ACC112 (cell line): ENCODE measurements around the gene RPIA.
"Not testable (repeated sequence)": the region's sequence is repeated elsewhere in the genome, so short reads cannot be mapped to it uniquely, and the experiment has no call there.

Experiments used
- H2AFZ ChIP-seq: fragments of 200-600 bp; sonication (generic); one replicate; pipeline ENCODE4 v1.6.0; 2017; ENCODE audit warnings: antibody characterized with exemption, low read length; ENCODE audit not compliant: unreplicated experiment
- H3K27ac ChIP-seq: fragments of 200-600 bp; sonication (generic); 2 replicates; pipeline ENCODE4 v1.5.1; 2014; ENCODE audit warnings: low read depth, mild to moderate bottlenecking, antibody characterized with exemption, low read length, moderate library complexity
- H3K27me3 ChIP-seq: fragments of 200-600 bp; sonication (generic); 2 replicates; pipeline ENCODE4 v1.6.1; 2014; ENCODE audit warnings: mild to moderate bottlenecking, antibody characterized with exemption, low read length, moderate library complexity, mixed read lengths; ENCODE audit not compliant: insufficient read depth
- H3K36me3 ChIP-seq: fragments of 200-600 bp; sonication (generic); 2 replicates; pipeline ENCODE4 v1.6.1; 2016; ENCODE audit warnings: mild to moderate bottlenecking, antibody characterized with exemption, low read length, moderate library complexity, mixed read lengths; ENCODE audit not compliant: insufficient read depth
- H3K4me1 ChIP-seq: fragments of 200-600 bp; sonication (generic); one replicate; pipeline ENCODE4 v1.6.1; 2016; ENCODE audit warnings: low read length, mixed read lengths; ENCODE audit not compliant: insufficient read depth, unreplicated experiment, control insufficient read depth
- H3K4me3 ChIP-seq: fragments of 200-600 bp; sonication (generic); 2 replicates; pipeline ENCODE4 v1.5.1; 2014; ENCODE audit warnings: mild to moderate bottlenecking, low read depth, low read length
- H3K79me2 ChIP-seq: fragments of 200-600 bp; sonication (generic); one replicate; pipeline ENCODE4 v1.6.0; 2016; ENCODE audit warnings: low read length; ENCODE audit not compliant: control insufficient read depth, unreplicated experiment, insufficient read depth

Gene RPIA

DNA sequence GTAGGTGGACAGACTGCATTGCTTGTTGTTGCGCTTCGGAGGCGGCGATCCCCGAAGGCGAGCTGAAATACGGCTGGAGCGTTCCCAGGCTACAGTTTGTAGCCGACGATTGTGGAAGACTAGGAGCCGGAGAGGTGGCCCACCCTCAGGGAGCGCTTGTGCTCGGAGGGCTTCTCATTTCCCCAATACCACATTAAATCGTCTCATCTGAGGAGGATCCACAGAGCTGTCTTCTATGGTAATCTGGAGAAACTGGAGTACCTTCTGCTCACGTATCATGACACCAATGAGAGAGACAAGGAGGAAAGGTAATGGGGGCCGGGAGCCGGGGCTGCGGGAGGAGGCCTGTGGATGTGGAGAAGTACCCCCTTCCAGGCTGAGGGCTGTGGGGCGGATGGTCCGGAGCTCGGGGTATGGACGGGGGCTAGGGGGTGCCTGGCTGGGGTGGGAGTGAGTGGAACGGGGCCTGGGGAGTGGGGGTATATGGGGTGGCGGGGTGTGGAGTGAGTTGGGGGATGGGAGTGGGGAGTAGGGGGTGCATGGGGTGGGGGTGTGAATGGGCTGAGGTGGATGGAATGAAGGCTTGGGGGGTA is 74.5 kb downstream of the RPIA start:
- H2AFZ ChIP-seq, result peak overlapping the region; percentile 90
- not testable (repeated sequence) for H3K36me3 ChIP-seq, H3K27ac ChIP-seq, H3K4me1 ChIP-seq, H3K79me2 ChIP-seq
- peaks cover 35% of the 10 kb centered on the region for H3K27me3 ChIP-seq
- peak overlapping the region; percentile 77 for H3K4me3 ChIP-seq

DNA sequence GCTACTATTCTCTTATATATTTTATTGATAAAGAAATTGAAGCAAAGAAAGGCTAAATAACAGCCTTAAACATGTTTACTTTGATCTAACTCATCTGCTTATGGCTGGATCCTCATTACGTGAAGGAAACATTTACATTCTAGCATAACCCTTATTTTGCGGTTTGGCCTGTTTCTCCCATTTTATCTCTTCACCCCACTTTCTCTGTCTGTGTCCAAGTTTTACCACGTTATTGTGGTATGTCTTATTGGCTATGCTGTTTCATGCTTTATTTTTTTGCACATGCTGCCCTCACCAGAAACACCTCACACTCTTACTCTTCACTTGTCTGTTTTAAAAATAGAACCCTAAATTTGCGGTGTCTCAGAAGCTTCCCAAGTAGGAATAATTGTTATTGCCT is 78.5 kb downstream of the RPIA start:
- H3K79me2 ChIP-seq, result no peaks in the 10 kb centered on the region
- no peak overlapping the region for H3K27ac ChIP-seq
- no peaks in the 10 kb centered on the region for H3K36me3 ChIP-seq
- H3K27me3 ChIP-seq, result peaks cover 30% of the 10 kb centered on the region
- no peaks in the 10 kb centered on the region for H3K4me1 ChIP-seq
- H2AFZ ChIP-seq, result no peak overlapping the region
- no peak overlapping the region for H3K4me3 ChIP-seq

DNA sequence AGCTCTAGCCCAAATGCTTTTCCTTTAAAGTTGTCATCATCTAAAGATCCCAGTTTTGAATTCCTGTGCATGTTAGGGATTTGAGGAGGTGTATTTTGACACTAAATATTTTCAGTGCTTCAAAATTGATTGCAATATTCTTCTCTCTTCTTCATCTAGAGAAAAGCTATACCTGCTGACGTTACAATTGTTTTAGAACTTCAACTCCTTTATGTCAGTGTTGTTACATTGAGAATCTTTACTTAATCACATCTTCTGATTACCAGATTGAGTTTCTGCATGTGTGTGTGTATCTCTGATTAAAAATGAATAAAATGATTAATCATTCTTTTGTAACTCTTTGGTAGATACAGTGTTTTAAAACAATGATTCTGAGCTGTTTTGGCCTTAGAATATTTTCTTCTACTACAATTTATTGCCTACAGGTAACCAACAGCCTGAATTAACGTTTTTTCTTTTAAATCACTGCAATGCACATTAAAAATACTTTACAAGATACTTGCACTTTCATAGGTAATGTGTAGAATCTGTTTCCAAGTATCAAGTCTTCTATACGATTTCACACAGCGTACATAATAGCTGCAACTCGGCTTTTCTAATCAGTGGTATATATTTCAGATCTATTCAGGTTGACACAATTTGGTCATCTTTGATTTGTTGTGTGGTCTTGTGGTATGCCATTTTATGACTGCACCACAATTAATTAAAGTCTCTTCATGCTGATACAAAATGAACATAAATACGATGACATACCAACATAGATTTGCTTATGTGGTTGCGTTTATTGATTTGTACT is 82.0 kb downstream of the RPIA start:
- not testable (repeated sequence) for H3K4me3 ChIP-seq, H3K27ac ChIP-seq, H3K4me1 ChIP-seq, H3K79me2 ChIP-seq, H2AFZ ChIP-seq, H3K36me3 ChIP-seq
- peaks cover 35% of the 10 kb centered on the region for H3K27me3 ChIP-seq

DNA sequence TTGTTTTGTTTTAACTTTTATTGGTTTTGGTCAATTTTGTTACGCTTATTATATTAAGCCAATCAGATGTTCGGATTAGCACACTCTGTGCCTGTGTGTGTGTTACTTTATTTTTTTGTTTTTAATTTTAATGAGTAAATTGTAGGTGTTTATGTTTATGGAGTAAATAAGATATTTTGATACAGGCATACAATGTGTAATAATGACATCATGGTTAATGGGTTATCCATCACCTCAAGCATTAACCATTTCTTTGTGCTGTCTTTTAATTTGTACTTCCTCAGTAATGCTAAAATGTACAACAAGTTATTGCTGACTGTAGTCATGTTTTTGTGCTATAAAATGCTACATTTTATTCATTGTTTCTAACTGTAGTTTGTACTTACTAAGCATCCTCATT is 97.7 kb downstream of the RPIA start:
- H3K27me3 ChIP-seq, H3K36me3 ChIP-seq, H3K79me2 ChIP-seq, H2AFZ ChIP-seq, H3K27ac ChIP-seq, H3K4me3 ChIP-seq, H3K4me1 ChIP-seq: not testable (repeated sequence)

DNA sequence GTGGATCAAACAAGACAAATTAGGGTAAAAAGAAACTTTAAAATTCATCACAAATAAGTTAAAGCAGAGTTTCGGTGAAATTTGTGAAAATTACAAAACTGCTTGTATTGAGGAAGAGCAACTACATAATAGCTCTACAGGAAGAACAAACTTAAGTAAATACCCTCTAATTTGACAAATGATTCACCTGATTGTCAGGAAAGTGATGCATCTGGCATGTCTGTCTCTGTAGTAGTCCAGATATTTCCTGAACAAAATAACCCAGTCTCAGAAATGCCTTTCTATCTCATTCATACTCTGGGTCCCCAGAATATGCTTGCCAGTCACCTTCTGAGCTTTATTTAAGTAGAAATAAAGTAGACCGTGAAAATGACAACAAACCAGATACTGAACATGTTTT is 104.5 kb downstream of the RPIA start:
- H3K36me3 ChIP-seq, H2AFZ ChIP-seq, H3K4me3 ChIP-seq, H3K79me2 ChIP-seq, H3K27ac ChIP-seq, H3K4me1 ChIP-seq, H3K27me3 ChIP-seq: not testable (repeated sequence)

DNA sequence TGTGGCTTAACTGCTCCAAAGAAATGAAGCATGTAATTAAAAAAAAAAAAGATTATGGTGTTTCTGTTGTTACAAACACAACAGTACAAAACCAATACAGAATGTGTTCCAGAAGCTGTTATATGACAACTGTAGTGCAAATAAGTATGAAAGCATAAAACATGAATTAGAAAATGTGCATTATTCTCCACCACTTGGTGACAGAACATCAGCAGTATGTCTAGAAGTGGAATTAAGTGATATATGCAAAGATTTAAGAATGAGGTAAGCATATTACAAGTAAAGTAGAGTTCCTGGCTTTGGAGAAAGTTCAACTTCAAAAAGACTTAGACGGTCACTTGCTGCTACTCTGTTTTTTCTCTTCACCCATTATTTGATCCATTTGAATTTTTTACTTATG is 105.0 kb downstream of the RPIA start:
- not testable (repeated sequence) for H3K36me3 ChIP-seq, H3K27ac ChIP-seq, H3K4me1 ChIP-seq, H3K79me2 ChIP-seq, H3K4me3 ChIP-seq, H2AFZ ChIP-seq, H3K27me3 ChIP-seq

DNA sequence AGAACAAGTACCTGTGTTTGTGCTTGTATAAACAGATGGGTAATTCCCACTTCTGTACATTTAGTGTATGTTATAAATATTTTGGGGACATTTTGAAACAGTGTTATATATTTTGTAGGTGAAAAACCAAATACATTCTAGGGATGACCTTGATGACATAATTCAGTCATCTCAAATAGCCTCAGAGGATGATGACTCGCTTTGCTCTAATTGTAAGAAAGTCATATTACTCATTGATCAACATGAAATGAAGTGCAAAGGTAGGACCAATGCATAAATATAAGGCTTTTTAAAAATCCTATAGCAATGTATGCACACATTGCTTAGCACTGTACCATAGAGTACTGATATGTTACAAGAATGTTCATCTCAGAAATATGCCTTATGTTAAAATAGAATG is 105.7 kb downstream of the RPIA start:
- not testable (repeated sequence) for H3K79me2 ChIP-seq, H3K27ac ChIP-seq, H2AFZ ChIP-seq, H3K4me3 ChIP-seq, H3K4me1 ChIP-seq, H3K36me3 ChIP-seq, H3K27me3 ChIP-seq
